ENCODE results near the gene AKAP8L.

The AKAP8L gene

GRCh38 chr19:15418579-15419412, at the start of gene AKAP8L:
TSS of gene AKAP8L (minus strand) at chr19:15418988. CDS start at chr19:15418923, 65 bp downstream.
- peak; percentile 99 for DNase-seq

GRCh38 chr19:15467734-15468214, 49.0 kb upstream of the AKAP8L start:
- no peak for DNase-seq

- DNase-seq, result peak; percentile 62
Measured at GRCh38 chr19:15466851-15467733, 48.3 kb upstream of the AKAP8L start.

- DNase-seq, result peak; percentile 45
Measured at GRCh38 chr19:15464394-15465385, 45.9 kb upstream of the AKAP8L start, which contains the start of gene RASAL3. TSS of gene RASAL3 (minus strand) at chr19:15464544. CDS start at chr19:15464358, 186 bp downstream.

GRCh38 chr19:15463861-15464371, 45.1 kb upstream of the AKAP8L start:
- peak; percentile 74 for DNase-seq

GRCh38 chr19:15461694-15462093, 42.9 kb upstream of the AKAP8L start:
- no peak for DNase-seq

GRCh38 chr19:15457701-15458484, 39.1 kb upstream of the AKAP8L start:
- DNase-seq, result no peak

GRCh38 chr19:15456871-15457700, 38.3 kb upstream of the AKAP8L start:
- no peak for DNase-seq

GRCh38 chr19:15456441-15456840, 37.7 kb upstream of the AKAP8L start:
- DNase-seq, result no peak

- DNase-seq, result no peak
Measured at GRCh38 chr19:15455996-15456395, 37.2 kb upstream of the AKAP8L start.

- no peak for DNase-seq
Measured at GRCh38 chr19:15453906-15454860, 35.4 kb upstream of the AKAP8L start.

- DNase-seq, result no peak
Measured at GRCh38 chr19:15453091-15453578, 34.3 kb upstream of the AKAP8L start.

GRCh38 chr19:15452111-15453047, 33.6 kb upstream of the AKAP8L start:
- no peak for DNase-seq

- no peak for DNase-seq
Measured at GRCh38 chr19:15450528-15450890, 31.7 kb upstream of the AKAP8L start.

- DNase-seq, result peak; percentile 81
Measured at GRCh38 chr19:15449620-15450527, 31.1 kb upstream of the AKAP8L start, which contains the start of gene WIZ. TSS of gene WIZ (minus strand) at chr19:15449956. CDS start at chr19:15448307, 1,649 bp downstream.
